Stimulated activated naive CD4-positive, alpha-beta T cell (primary cell): ENCODE results near the gene TRPC4.
"Not testable (repeated sequence)": the region's sequence is repeated elsewhere in the genome, so short reads cannot be mapped to it uniquely, and the experiment has no call there.

Experiments used
- DNase-seq, 6 experiments: peaks; one replicate each; lab custom pipeline; 2025; lab: John Stamatoyannopoulos, UW

TRPC4 gene

DNA sequence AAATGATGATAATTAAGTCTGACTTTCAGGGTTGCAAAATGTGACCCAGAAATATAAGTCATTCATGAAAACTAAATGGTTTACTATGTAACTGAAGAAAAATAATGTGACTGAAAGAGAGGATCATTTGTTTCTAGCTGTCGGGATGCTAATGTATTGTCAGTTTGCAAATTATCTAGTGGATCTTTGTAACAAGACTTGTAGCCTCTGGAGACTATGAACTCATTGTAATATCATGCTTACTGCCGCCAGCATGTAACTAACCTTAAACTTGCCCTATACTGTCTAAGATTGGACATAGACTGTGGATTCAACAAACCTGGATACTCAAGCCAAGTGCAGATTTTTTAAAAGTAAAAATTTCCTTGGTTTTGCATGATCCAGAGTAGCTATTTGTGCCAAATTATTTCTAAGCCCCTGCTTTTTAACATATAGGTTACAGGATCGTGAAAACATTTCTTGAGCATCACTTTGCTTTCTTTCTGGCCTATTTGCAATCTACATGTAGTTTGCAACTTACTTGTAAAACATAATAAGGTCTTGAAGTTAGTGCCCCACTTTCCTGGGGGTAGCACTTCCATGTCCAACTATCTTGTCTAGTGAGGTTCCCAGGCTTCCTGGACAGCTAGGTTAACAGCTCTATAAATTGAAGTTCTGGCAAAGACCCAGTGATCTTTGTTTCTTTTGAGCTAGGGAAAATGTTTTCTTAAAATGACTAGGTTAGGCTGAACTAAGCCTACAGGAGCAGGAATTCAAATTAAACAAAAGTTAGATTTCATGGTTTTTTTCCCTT, 267.7 kb downstream of the TRPC4 start:
- no peak for DNase-seq

DNA sequence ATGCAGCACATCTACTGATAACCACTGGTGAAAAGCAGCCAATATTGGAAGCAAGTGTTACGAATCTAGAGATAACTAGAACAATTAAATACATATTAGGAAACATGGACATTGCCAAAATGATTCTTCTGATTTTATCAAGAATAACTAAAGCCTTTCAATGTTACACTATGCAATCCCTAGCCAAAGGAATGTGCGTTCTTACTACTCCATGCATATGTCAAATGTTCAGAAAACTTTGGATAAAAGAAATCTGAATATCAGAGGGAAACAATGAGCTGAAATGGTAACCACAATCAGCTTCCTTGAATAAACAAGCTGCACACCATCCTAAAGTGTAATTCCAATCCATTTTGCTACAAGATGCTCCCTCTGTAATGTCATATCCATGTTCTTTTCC, 270.1 kb downstream of the TRPC4 start:
- no peak for DNase-seq

- no peak for DNase-seq
Measured at GRCh38 chr13:37598597-37598996, 271.0 kb downstream of the TRPC4 start, which contains the start of gene POSTN. Gene POSTN (minus strand): TSS chr13:37598768. CDS start chr13:37598726, 42 bp downstream.

DNA sequence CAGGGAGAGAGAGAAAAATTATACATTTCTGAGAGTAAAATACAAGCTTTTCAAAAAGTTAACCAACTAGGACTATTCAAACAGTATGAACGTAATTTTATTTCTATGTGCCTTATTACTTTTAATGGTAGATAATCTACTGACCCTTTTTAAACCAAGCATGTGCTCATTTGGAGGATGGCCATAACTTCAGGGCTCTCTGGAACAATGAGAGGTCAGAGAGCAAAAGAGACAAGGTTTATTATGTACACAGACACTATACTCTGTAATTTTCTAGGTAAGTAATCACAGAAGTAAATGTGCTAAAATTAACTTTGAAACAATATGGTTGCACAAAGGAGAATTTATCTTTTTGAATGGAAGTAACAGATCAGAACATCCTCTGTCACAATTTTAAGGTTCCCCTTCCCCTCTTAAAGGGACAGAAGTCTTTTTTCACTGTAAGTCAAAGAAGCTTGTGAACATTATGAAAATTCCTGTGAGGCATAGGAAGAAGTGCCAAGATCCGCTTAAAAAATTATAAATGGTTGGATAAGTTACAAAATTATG, 272.0 kb downstream of the TRPC4 start:
- no peak for DNase-seq

DNA sequence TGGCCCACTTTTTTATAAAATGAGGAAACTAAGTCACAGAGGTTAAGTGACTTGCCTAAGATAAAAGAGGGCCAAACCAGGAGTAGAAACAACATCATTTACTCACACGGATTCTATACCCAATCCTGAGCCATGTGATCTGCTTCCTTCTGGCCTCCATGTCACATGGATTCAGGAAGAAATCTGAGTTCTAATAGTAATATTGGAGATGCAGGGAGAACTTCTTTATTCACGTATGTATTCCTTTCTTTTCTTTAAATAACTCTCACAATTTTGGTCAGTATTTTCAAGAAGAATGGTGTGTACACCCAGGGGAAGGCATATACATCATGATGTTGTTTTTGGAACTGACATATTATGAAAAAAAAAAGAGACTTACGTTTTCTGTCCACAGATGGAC, 272.8 kb downstream of the TRPC4 start:
- no peak for DNase-seq

DNA sequence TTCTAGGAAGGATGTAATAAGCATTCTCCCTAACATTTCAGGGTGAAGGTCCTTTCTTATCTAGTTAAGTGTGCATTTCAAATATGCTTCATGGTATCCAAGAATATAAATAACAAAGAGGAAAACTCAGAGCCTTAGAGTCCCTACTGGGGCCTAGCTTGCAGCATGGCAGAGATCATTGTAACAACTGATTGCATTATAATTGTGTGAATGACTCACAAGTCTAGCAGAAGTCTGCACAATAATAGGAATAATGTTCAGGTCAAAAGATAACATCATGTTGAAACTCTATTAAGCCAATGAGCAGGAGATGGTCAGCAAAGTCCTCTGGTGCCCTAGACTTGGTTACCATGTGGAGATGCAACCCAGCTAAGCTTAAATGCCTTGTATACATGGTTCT, 274.4 kb downstream of the TRPC4 start:
- DNase-seq = no peak

- DNase-seq = no peak
Measured at GRCh38 chr13:37594550-37594949, 275.0 kb downstream of the TRPC4 start.

DNA sequence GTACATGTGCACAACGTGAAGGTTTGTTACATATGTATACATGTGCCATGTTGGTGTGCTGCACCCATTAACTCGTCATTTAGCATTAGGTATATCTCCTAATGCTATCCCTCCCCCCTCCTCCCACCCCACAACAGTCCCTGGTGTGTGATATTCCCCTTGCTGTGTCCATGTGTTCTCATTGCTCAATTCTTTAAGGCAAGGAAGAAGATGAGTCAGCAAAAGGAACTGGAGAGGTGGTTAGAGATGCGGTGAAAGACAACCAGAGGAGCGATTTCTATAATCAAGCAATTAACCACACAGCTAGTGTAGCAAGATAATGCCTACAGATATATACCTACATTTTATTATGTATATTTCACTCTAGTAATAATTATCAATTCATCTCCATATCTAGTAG, 280.2 kb downstream of the TRPC4 start:
- DNase-seq = not testable (repeated sequence)

DNA sequence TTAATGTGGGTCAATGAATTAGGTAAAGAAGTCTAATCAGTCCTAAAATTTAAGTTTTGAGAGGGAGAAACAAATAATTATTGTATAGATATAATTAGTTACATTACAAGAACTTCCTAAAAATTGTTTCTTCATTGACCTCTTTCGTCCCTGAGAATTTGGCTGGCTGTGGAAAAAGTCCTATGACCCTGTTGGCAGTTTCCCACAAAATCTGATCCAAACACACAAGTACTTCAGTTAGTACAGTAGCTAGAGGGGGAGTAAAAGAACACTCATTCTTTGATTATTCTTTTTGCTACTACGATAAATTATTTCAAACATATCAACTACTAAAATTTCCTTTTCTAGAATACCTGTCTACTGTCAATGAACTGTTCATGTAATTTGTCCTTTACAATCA, 282.3 kb downstream of the TRPC4 start:
- DNase-seq = no peak
